ENCODE data around the gene ODF2.
"Not testable (repeated sequence)": the region's sequence is repeated elsewhere in the genome, so short reads cannot be mapped to it uniquely, and the experiment has no call there.

Gene ODF2

GRCh38 chr9:128424268-128424780 is 31.5 kb upstream of the ODF2 start:
- no peak for DNase-seq

- no peak for DNase-seq
These were observed 26.9 kb upstream of the ODF2 start for GRCh38 chr9:128428644-128429512.

- DNase-seq = no peak
These were observed 26.2 kb upstream of the ODF2 start for GRCh38 chr9:128429513-128430086.

- no peak for DNase-seq
These were observed 24.6 kb upstream of the ODF2 start for GRCh38 chr9:128431207-128431606.

GRCh38 chr9:128434340-128434739 is 21.5 kb upstream of the ODF2 start:
- no peak for DNase-seq

- no peak for DNase-seq
These were observed 20.2 kb upstream of the ODF2 start for GRCh38 chr9:128435611-128436010.

- peak; percentile 72 for DNase-seq
These were observed 17.3 kb upstream of the ODF2 start for GRCh38 chr9:128438343-128439109.

GRCh38 chr9:128439273-128439672 is 16.5 kb upstream of the ODF2 start:
- no peak for DNase-seq

- DNase-seq = no peak
These were observed 13.7 kb upstream of the ODF2 start for GRCh38 chr9:128442150-128442549.

- DNase-seq = not testable (repeated sequence)
These were observed 9.3 kb upstream of the ODF2 start for GRCh38 chr9:128446505-128446904.

- no peak for DNase-seq
These were observed 7.1 kb upstream of the ODF2 start for GRCh38 chr9:128448746-128449145.

GRCh38 chr9:128454991-128455390 is 815 bp upstream of the ODF2 start:
- DNase-seq = no peak

- peak; percentile 79 for DNase-seq
These were observed 831 bp downstream of the ODF2 start for GRCh38 chr9:128456613-128457061.

- DNase-seq = no peak
These were observed 1.4 kb downstream of the ODF2 start for GRCh38 chr9:128457207-128457606.

- no peak for DNase-seq
These were observed 3.2 kb downstream of the ODF2 start for GRCh38 chr9:128459011-128459410.

GRCh38 chr9:128469070-128469469 is 13.3 kb downstream of the ODF2 start:
- DNase-seq = no peak

- no peak for DNase-seq
These were observed 14.8 kb downstream of the ODF2 start for GRCh38 chr9:128470560-128470959.

- DNase-seq = no peak
These were observed 17.3 kb downstream of the ODF2 start for GRCh38 chr9:128473104-128473503.

GRCh38 chr9:128475867-128476266 is 20.1 kb downstream of the ODF2 start:
- DNase-seq = no peak

- no peak for DNase-seq
These were observed 23.5 kb downstream of the ODF2 start for GRCh38 chr9:128479262-128479661.

GRCh38 chr9:128481561-128481960 is 25.8 kb downstream of the ODF2 start:
- no peak for DNase-seq

- no peak for DNase-seq
These were observed 26.4 kb downstream of the ODF2 start for GRCh38 chr9:128482186-128482585.

- DNase-seq = no peak
These were observed 29.0 kb downstream of the ODF2 start for GRCh38 chr9:128484686-128485413.

Measured in COR-L47 (cell line).